OCI-LY1 (cell line): ENCODE results near the gene PAPSS2.

Experiments used
- EZH2 ChIP-seq: fragments of 200-600 bp; sonication (generic), shearing (Covaris generic); IDR thresholded peaks from 2 replicates; pipeline ENCODE4 v1.8.0; 2017; ENCODE audit warnings: borderline replicate concordance, mixed run types, mild to moderate bottlenecking, antibody characterized with exemption, low read length, moderate library complexity, mixed read lengths
- TF ChIP-seq, protein P1 (sequence below): fragments of 200-600 bp; sonication (generic), shearing (Covaris generic); IDR thresholded peaks from 2 replicates; pipeline ENCODE4 v1.5.1; 2017; ENCODE audit warnings: mild to moderate bottlenecking, antibody characterized with exemption, low read length, moderate library complexity, mixed read lengths

DNA sequence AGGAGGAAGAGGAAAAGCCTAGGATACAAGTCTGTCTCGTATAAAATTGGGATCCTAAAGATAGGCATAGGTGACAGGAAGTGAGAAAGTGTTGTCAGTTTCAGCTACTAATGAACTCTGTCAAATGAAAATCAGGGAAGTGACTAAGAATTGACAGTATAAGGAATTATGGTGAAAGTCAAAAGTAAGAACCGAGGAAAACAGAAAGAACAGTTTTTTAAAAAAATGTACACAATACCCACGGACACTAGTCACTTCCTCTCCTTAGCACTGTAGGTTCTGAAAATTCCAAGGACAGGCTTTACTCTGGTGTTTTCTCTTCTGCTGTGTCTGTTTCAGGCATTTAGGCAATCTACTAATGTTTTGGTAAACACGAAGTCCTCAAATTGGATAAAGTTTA, 116.1 kb downstream of the PAPSS2 start:
- TF ChIP-seq, protein P1, sequence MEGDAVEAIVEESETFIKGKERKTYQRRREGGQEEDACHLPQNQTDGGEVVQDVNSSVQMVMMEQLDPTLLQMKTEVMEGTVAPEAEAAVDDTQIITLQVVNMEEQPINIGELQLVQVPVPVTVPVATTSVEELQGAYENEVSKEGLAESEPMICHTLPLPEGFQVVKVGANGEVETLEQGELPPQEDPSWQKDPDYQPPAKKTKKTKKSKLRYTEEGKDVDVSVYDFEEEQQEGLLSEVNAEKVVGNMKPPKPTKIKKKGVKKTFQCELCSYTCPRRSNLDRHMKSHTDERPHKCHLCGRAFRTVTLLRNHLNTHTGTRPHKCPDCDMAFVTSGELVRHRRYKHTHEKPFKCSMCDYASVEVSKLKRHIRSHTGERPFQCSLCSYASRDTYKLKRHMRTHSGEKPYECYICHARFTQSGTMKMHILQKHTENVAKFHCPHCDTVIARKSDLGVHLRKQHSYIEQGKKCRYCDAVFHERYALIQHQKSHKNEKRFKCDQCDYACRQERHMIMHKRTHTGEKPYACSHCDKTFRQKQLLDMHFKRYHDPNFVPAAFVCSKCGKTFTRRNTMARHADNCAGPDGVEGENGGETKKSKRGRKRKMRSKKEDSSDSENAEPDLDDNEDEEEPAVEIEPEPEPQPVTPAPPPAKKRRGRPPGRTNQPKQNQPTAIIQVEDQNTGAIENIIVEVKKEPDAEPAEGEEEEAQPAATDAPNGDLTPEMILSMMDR = no peak
- no peak for TF ChIP-seq EZH2
